Epidermal melanocyte (primary cell): ENCODE results near the gene HMX2.

Source experiments
- DNase-seq: peaks from one replicate; pipeline ENCODE4 v3.0.0; 2011; ENCODE audit warnings: low spot score; ENCODE audit not compliant: insufficient read length

HMX2 gene

DNA sequence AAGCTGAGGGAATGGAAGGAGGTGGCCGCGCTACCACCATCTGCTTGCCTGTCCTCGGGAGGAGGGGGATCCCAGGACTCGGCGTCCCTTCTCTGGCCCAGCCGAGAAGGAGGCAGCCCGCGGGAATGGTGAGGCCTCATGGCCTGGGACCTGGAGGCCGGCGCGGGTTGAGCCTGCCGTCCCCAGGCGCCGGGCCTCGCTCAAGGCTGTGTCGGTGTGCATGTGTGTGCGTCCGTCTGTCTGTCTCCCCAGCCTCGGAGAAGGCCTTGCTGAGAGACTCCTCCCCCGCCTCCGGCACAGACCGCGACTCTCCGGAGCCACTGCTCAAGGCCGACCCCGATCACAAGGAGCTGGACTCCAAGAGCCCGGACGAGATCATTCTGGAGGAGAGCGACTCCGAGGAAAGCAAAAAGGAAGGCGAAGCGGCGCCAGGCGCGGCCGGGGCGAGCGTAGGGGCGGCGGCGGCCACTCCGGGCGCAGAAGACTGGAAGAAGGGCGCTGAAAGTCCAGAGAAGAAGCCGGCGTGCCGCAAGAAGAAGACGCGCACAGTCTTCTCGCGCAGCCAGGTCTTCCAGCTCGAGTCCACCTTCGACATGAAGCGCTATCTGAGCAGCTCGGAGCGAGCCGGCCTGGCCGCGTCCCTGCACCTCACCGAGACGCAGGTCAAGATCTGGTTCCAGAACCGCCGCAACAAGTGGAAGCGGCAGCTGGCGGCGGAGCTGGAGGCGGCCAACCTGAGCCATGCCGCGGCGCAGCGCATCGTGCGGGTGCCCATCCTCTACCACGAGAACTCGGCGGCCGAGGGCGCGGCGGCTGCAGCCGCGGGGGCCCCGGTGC, 10.9 kb upstream of the HMX2 start:
- no peak for DNase-seq

DNA sequence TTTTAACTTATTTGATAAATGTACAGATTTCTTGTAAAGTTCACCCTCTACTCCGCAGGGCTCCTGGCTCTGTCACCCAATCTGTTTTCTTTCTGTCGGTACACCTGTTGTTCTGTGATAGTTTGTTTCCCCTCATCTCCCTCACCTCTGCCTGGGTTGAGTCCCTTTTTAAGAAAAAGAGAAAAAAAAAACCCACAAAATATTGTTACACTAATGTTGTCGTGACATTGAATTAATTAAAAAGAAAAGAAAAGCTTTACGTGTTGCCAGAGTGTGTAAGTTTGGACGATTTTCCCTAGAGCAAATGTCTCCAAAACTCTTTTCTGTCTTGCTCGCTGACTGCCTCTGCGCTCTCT, 8.8 kb upstream of the HMX2 start:
- no peak for DNase-seq

- DNase-seq = no peak
Measured at GRCh38 chr10:123139521-123140163, 8.3 kb upstream of the HMX2 start.

- DNase-seq = no peak
Measured at GRCh38 chr10:123140164-123140982, 7.6 kb upstream of the HMX2 start.

GRCh38 chr10:123140983-123141390, 6.9 kb upstream of the HMX2 start:
- DNase-seq = no peak

DNA sequence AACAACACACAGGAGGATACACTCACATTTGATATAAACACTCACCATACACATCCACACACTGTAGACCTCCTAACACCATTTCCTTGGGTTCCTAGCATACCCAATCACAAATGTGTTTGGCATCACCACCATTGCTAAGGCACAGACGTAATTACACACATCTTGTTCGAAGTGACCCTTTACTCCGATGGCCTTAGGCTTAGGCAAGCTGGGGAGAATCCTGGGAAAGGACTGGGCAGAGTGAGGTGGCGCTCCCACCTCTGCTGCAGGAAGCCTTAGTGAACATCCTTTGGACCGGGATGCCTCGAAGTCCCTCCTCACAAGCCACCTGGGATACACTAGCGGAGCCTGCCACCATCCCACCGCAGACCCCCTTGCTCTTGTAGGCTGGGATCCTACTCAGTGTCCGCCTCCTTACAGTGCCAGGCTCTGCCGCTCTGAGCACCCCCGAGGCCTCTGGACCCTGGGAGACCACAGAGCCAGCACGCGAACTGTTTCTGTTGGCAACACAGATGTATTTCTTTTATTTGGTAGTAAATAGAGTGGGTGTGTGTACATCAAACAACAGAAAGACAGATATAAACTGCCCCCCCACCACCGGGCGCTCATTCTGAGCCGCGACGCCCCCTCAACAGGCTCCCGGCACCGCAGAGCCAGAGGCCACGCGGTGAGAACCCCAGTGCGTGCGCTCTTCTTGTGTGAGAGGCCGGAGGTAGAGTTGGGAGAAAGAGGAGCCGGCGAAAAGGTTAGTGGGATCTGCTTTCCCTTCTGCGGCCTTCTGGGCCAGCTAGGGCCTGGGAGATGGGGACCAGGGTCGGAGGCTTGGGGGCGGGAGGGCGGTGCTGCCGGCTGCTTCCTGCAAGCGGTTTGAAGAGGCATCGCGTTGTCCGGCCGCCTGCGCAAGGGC, 5.9 kb upstream of the HMX2 start:
- no peak for DNase-seq

- DNase-seq = no peak
Measured at GRCh38 chr10:123142701-123143161, 5.2 kb upstream of the HMX2 start.

GRCh38 chr10:123143162-123143824, 4.6 kb upstream of the HMX2 start:
- DNase-seq = no peak

GRCh38 chr10:123143825-123144168, 4.1 kb upstream of the HMX2 start:
- DNase-seq = no peak

- DNase-seq = no peak
Measured at GRCh38 chr10:123144697-123145541, 3.0 kb upstream of the HMX2 start.

DNA sequence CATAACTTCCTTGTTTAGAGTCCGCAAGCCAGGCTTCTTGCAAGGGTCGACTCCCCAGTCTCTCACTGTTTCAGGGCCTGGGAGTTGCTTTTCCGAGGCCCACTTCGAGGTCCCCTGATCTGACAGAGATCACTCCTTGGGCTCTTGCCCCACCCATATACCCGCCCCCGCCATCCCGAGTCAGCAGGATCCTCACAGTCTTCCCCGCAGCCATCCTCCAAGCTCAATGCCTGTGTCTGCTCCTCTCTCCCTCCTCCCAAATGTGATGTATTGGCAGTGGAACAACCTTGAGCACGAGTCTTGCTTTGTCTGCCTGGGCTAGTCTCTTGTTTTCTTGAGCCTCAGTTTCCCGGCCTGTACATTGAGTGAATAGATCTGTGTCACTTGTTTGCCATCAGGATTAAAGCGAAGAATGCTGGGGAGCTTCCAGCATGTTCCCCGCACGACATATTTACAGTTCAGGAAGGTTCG, 2.4 kb upstream of the HMX2 start:
- no peak for DNase-seq

DNA sequence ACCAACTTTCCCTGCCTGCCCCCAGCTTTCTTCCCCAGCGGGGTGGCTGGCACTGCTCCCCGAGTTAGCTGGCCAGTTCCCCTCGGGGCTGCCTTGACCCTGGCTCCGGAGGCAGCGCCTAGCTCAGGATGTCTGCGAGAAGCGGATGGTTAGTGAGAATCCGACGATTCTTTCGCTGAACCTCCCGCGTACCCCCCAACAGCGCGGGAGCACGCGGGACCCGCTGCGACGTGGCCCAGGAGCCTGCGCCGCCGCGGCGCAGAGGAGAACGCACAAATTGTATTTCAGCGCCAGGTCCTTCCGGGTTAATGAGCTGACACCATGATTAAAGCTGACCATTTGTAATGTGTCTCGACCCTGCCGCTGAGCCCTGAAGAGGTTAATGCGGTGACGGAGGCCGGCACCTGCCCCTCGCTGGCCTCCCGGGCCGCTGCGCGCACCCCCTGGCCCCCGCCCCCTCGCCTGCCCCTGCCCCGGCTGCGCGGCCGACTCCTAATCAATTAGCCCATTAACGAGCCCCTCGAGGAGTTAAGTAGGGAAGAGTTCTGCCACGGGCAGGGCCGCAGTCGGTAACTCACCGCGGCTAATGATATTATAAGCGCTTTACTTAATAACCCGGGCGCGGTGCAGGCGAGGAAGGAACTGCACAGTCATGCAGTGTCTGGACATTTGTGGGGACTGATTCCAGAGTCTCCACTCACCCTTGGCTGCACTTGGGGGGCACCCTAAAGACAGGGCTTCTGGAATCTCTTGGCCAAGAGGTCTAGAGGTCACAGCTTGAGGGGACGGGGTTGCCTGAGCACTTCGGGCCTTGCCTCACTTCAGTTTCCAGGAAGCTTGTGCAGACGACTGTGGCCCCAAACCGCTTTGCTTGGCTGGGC, 1.7 kb upstream of the HMX2 start:
- DNase-seq = no peak

DNA sequence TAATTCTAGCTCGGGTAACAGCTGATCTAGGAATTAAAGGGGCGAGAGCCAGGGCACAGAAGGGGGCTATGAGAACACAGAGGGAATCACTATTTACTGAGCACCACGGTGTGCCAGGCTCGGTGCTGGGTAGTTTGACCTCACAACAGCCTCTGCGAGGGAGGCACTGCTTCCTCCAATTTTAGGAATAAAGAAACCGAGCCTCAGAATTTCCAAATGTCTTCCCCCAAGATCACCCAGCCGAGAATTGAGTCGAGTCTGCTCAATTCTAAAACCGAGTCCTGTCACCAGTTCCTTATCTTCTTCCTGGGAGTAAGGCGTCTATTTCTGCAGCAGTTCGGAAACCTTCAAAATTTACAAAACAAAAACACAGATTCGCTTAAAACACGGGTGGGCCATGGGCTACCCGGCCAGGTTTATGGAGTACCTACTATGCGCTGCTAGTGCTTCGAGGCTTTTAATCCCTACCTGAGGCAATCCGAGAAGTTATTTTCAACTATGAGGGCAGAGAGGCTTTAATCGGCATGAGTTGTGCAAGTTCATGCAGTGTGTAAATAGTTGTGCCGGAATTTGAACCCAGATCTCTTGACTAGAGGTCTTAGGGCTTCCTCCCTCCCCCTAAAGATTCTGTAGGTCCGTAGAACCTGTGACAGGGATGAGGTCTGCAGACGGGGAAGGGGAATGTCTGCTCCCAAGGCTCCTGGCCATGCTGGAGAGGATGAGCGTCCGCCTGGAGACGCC, 872 bp upstream of the HMX2 start:
- DNase-seq = no peak

- no peak for DNase-seq
Measured at GRCh38 chr10:123148414-123149161, 652 bp downstream of the HMX2 start.

GRCh38 chr10:123149162-123149567, 1.2 kb downstream of the HMX2 start:
- DNase-seq = no peak

DNA sequence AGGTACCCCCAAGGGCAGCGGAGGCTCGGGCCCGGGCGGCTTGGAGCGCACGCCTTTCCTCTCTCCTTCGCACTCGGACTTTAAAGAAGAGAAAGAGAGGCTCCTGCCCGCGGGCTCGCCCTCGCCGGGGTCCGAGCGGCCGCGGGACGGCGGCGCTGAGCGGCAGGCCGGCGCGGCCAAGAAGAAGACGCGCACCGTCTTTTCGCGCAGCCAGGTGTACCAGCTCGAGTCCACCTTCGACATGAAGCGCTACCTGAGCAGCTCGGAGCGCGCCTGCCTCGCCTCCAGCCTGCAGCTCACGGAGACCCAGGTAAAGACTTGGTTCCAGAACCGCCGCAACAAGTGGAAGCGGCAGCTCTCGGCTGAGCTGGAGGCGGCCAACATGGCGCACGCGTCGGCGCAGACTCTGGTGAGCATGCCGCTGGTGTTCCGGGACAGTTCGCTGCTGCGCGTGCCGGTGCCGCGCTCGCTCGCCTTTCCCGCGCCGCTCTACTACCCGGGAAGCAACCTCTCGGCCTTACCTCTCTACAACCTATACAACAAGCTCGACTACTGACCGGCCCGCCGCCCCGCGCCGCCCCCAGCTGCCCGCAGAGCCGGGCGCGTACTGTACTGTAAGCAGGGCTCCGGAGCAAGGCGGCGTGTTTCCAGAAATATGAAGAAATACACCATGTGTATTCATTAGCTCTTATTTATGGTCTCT, 1.8 kb downstream of the HMX2 start:
- no peak for DNase-seq
